Spleen (tissue), 11 donors: ENCODE data around the gene NT5C1A. TPM values are rescaled to one million over a fixed set of nuclear protein-coding genes. Genes with fewer than 3 reads are reported as not detected.
A peak's percentile ranks its signal among the peaks of the same experiment; 100 is the strongest.

ENCODE experiments used
- DNase-seq: peaks from one replicate; pipeline ENCODE4 v3.0.0-alpha.2; 2020
- H3K27ac ChIP-seq, 8 donors: fragments of 200-600 bp; sonication (generic) in 7 of 8; 1 replicate in 4 of 8; 2 replicates in 4 of 8; pipeline versions ENCODE4 v1.5.0 to v1.8.0; 2016 to 2021; ENCODE audit warnings: inconsistent platforms in 4 of 8, mild to moderate bottlenecking in 4 of 8, moderate library complexity in 1 of 8
- H3K27me3 ChIP-seq, 7 donors: fragments of 200-600 bp; sonication (generic) in 6 of 7; replicated peaks in 1 of 7; 1 replicate in 4 of 7; 2 replicates in 3 of 7; pipeline versions ENCODE4 v1.5.0 to v1.8.0; 2016 to 2021; ENCODE audit warnings: inconsistent platforms in 3 of 7, mild to moderate bottlenecking in 1 of 7
- H3K36me3 ChIP-seq, 6 donors: fragments of 200-600 bp; sonication (generic) in 5 of 6; 1 replicate in 4 of 6; 2 replicates in 2 of 6; pipeline versions ENCODE4 v1.5.0 to v1.8.0; 2016 to 2021; ENCODE audit warnings: inconsistent platforms in 2 of 6
- H3K4me1 ChIP-seq, 6 donors: fragments of 200-600 bp; sonication (generic) in 5 of 6; 1 replicate in 3 of 6; 2 replicates in 3 of 6; pipeline versions ENCODE4 v1.5.0 to v1.8.0; 2016 to 2021; ENCODE audit warnings: inconsistent platforms in 3 of 6
- H3K4me3 ChIP-seq, 8 donors: fragments of 200-600 bp; sonication (generic) in 7 of 8; 1 replicate in 4 of 8; 2 replicates in 4 of 8; pipeline versions ENCODE4 v1.5.0 to v1.8.0; 2016 to 2021; ENCODE audit warnings: inconsistent platforms in 4 of 8, mild to moderate bottlenecking in 4 of 8, moderate library complexity in 2 of 8
- H3K9me3 ChIP-seq, 8 donors: fragments of 200-600 bp; sonication (generic) in 7 of 8; 1 replicate in 4 of 8; 2 replicates in 4 of 8; pipeline versions ENCODE4 v1.5.0 to v1.8.0; 2016 to 2021; ENCODE audit warnings: inconsistent platforms in 4 of 8
- CTCF ChIP-seq, 11 experiments: fragments of 200-600 bp in 7 of 11; fragments of 450-650 bp in 4 of 11; sonication (generic) in 4 of 11; IDR thresholded peaks in 8 of 11; conservative IDR thresholded peaks in 3 of 11; 1 replicate in 7 of 11; 2 replicates in 4 of 11; pipeline versions ENCODE4 v1.4.0 to v1.8.0; 2016 to 2021; ENCODE audit warnings: antibody characterized with exemption in 11 of 11, inconsistent platforms in 4 of 11, mild to moderate bottlenecking in 1 of 11
- POLR2A ChIP-seq, 3 donors: fragments of 450-650 bp; IDR thresholded peaks; one replicate each; pipeline ENCODE4 v1.5.1; 2017; ENCODE audit warnings: antibody characterized with exemption in 3 of 3, mild to moderate bottlenecking in 1 of 3
- POLR2AphosphoS5 ChIP-seq, 3 donors: sonication (generic); formaldehyde crosslinking; IDR thresholded peaks; one replicate each; pipeline ENCODE4 v1.5.1; 2017; ENCODE audit warnings: antibody characterized with exemption in 3 of 3
- WGBS, 5 donors: extraction: QIAGEN DNeasy Blood & Tissue Kit in 3 of 5; methylation state at CpG; one replicate each; pipeline versions ENCODE4 v1.1.5 to v1.1.7; 2013 to 2018; 5-methylcytosine and 5-hydroxymethylcytosine counted together
- intact Hi-C: fragments of 100-400 bp; cut with DNase I; formaldehyde crosslinking; loops from one replicate; pipeline ENCODE4 v1.15.0; 2023; ENCODE audit warnings: low total_unique reads
- polyA plus RNA-seq, 3 donors: library from polyadenylated mRNA; stranded (reverse); fragments of 200-250 nt; gene quantifications; one replicate each; pipeline ENCODE4 v1.2.1, GENCODE V29; 2013
- total RNA-seq, 7 donors: library from RNA; depleted of rRNA in 3 of 7; stranded (reverse); fragments of >200 nt in 3 of 7; fragmentation: NEBNext Ultra II Directional in 4 of 7; extraction: Animal tissue kit (Norgen Biotek cat#: 25700) in 4 of 7; gene quantifications; one replicate each; pipeline versions ENCODE4 v1.1.0 to v1.2.1, GENCODE V29; 2016 to 2021
- donor health status: healthy with polysubstance abuse.
- donor health status: DM: no; HTN: no; CAD: no; lungs with moderate emphysema.
- donor health status: DM: no; HTN: no; CAD: no.
- donor health status: Bipolar disorder and iron deficiency.
- donor health status: healthy.
- donor health status: DM: no; HTN: no; CAD: no.
- donor health status: DM: yes; HTN: yes; CAD: no.

NT5C1A gene
- total and polyA plus RNA-seq, 10 donors = 0.23 TPM; not detected in 9

- no peaks in the 10 kb centered on the region for H3K9me3 ChIP-seq
- 46 to 67% (median 58%) methylated on average over 2 of the region's 2 CpGs for WGBS, 5 donors
- intact Hi-C loops = no loop called here
- H3K27me3 ChIP-seq = no peaks in the 10 kb centered on the region
- H3K4me1 ChIP-seq = peaks cover 0 to 13% (median 1%) of the 10 kb centered on the region in 6 donors
- H3K4me3 ChIP-seq = no peak overlapping the region
- TF ChIP-seq POLR2A (IDR thresholded peaks at IDR 0.05) (no peak), CTCF (IDR thresholded peaks at IDR 0.05 in 8 of 11, conservative IDR thresholded peaks at IDR 0.05 in 3 of 11) (no peak), POLR2AphosphoS5 (IDR thresholded peaks at IDR 0.05) (no peak)
- DNase-seq = no peak
- peak overlapping the region in 1 of 8 donors; percentile 63 for H3K27ac ChIP-seq
- no peaks in the 10 kb centered on the region for H3K36me3 ChIP-seq
These were observed 23.4 kb downstream of the NT5C1A start for GRCh38 chr1:39648496-39648895.

- H3K4me3 ChIP-seq = no peak overlapping the region
- peak overlapping the region in 5 of 8 donors; percentile 2 to 69 (median 61) for H3K27ac ChIP-seq
- no peak for DNase-seq
- WGBS, 5 donors = 49 to 85% (median 71%) methylated on average over 3 of the region's 3 CpGs
- no peaks in the 10 kb centered on the region for H3K36me3 ChIP-seq
- H3K9me3 ChIP-seq = no peaks in the 10 kb centered on the region
- no peaks in the 10 kb centered on the region for H3K27me3 ChIP-seq
- intact Hi-C loops = no loop called here
- H3K4me1 ChIP-seq = peaks cover 0 to 19% (median 0%) of the 10 kb centered on the region in 6 donors
- no peak for TF ChIP-seq POLR2A (IDR thresholded peaks at IDR 0.05)
- TF ChIP-seq CTCF (IDR thresholded peaks at IDR 0.05 in 8 of 11, conservative IDR thresholded peaks at IDR 0.05 in 3 of 11) = no peak
- no peak for TF ChIP-seq POLR2AphosphoS5 (IDR thresholded peaks at IDR 0.05)
These were observed 24.7 kb downstream of the NT5C1A start for GRCh38 chr1:39647247-39647646.

GRCh38 chr1:39646232-39647081, 25.4 kb downstream of the NT5C1A start:
- no peaks in the 10 kb centered on the region for H3K36me3 ChIP-seq
- TF ChIP-seq CTCF (IDR thresholded peaks at IDR 0.05 in 8 of 11, conservative IDR thresholded peaks at IDR 0.05 in 3 of 11) (no peak), POLR2AphosphoS5 (IDR thresholded peaks at IDR 0.05) (peak; percentile 76 to 80 (median 77))
- no peak for DNase-seq
- H3K27ac ChIP-seq = peak overlapping the region in 6 of 8 donors; percentile 36 to 69 (median 61)
- 54 to 67% (median 62%) methylated on average over 10 to 12 of the region's 12 CpGs for WGBS, 5 donors
- H3K27me3 ChIP-seq = no peaks in the 10 kb centered on the region
- H3K4me3 ChIP-seq = no peak overlapping the region
- H3K9me3 ChIP-seq = no peaks in the 10 kb centered on the region
- H3K4me1 ChIP-seq = peaks cover 0 to 21% (median 0%) of the 10 kb centered on the region in 6 donors
- intact Hi-C loops = no loop called here

GRCh38 chr1:39645411-39646043, 26.4 kb downstream of the NT5C1A start:
- 76 to 98% (median 88%) methylated on average over 3 of the region's 3 CpGs for WGBS, 5 donors
- TF ChIP-seq POLR2AphosphoS5 (IDR thresholded peaks at IDR 0.05) (no peak), CTCF (IDR thresholded peaks at IDR 0.05 in 8 of 11, conservative IDR thresholded peaks at IDR 0.05 in 3 of 11) (no peak), POLR2A (IDR thresholded peaks at IDR 0.05) (no peak)
- H3K4me1 ChIP-seq = peaks cover 0 to 24% (median 0%) of the 10 kb centered on the region in 6 donors
- intact Hi-C loops = no loop called here
- H3K9me3 ChIP-seq = no peaks in the 10 kb centered on the region
- H3K4me3 ChIP-seq = no peak overlapping the region
- H3K36me3 ChIP-seq = no peaks in the 10 kb centered on the region
- H3K27me3 ChIP-seq = peaks cover 0 to 2% (median 0%) of the 10 kb centered on the region in 7 donors
- peak overlapping the region in 4 of 8 donors; percentile 61 to 69 (median 62) for H3K27ac ChIP-seq
- no peak for DNase-seq
